Measurements from ENCODE around the gene NTF4.
"Not testable (repeated sequence)": the region's sequence is repeated elsewhere in the genome, so short reads cannot be mapped to it uniquely, and the experiment has no call there.

The NTF4 gene

GRCh38 chr19:49091391-49092038, 26.9 kb upstream of the NTF4 start:
- DNase-seq (ENCODE audit: low read depth in 1 of 2, low spot score in 1 of 2): no peak

GRCh38 chr19:49086296-49086695, 21.7 kb upstream of the NTF4 start:
- DNase-seq (ENCODE audit: low read depth in 1 of 2, low spot score in 1 of 2): no peak

GRCh38 chr19:49085868-49086232, 21.2 kb upstream of the NTF4 start:
- DNase-seq (ENCODE audit: low read depth in 1 of 2, low spot score in 1 of 2): no peak

GRCh38 chr19:49085020-49085867, 20.6 kb upstream of the NTF4 start, which contains the start of gene SNRNP70:
Gene SNRNP70 (plus strand): TSS chr19:49085451. CDS start chr19:49086415, 964 bp downstream.
- peak; percentile 98 to 99 for DNase-seq (ENCODE audit: low read depth in 1 of 2, low spot score in 1 of 2)

- no peak for DNase-seq (ENCODE audit: low read depth in 1 of 2, low spot score in 1 of 2)
Measured at GRCh38 chr19:49084206-49085019, 19.8 kb upstream of the NTF4 start.

GRCh38 chr19:49081273-49081672, 16.7 kb upstream of the NTF4 start:
- DNase-seq (ENCODE audit: low read depth in 1 of 2, low spot score in 1 of 2): no peak

- DNase-seq (ENCODE audit: low read depth in 1 of 2, low spot score in 1 of 2): no peak
Measured at GRCh38 chr19:49080392-49080791, 15.8 kb upstream of the NTF4 start.

GRCh38 chr19:49074869-49075268, 10.3 kb upstream of the NTF4 start:
- not testable (repeated sequence) for DNase-seq (ENCODE audit: low read depth in 1 of 2, low spot score in 1 of 2)

- no peak for DNase-seq (ENCODE audit: low read depth in 1 of 2, low spot score in 1 of 2)
Measured at GRCh38 chr19:49073514-49074378, 9.1 kb upstream of the NTF4 start.

GRCh38 chr19:49071860-49072547, 7.4 kb upstream of the NTF4 start:
- no peak for DNase-seq (ENCODE audit: low read depth in 1 of 2, low spot score in 1 of 2)

- DNase-seq (ENCODE audit: low read depth in 1 of 2, low spot score in 1 of 2): no peak
Measured at GRCh38 chr19:49070416-49070815, 5.8 kb upstream of the NTF4 start.

- DNase-seq (ENCODE audit: low read depth in 1 of 2, low spot score in 1 of 2): no peak
Measured at GRCh38 chr19:49069026-49069425, 4.4 kb upstream of the NTF4 start.

- no peak for DNase-seq (ENCODE audit: low read depth in 1 of 2, low spot score in 1 of 2)
Measured at GRCh38 chr19:49067554-49067953, 2.9 kb upstream of the NTF4 start.

GRCh38 chr19:49065905-49066512, 1.4 kb upstream of the NTF4 start:
- no peak for DNase-seq (ENCODE audit: low read depth in 1 of 2, low spot score in 1 of 2)

- no peak for DNase-seq (ENCODE audit: low read depth in 1 of 2, low spot score in 1 of 2)
Measured at GRCh38 chr19:49064029-49064629, 489 bp downstream of the NTF4 start.

- no peak for DNase-seq (ENCODE audit: low read depth in 1 of 2, low spot score in 1 of 2)
Measured at GRCh38 chr19:49061445-49061844, 3.2 kb downstream of the NTF4 start.

- no peak for DNase-seq (ENCODE audit: low read depth in 1 of 2, low spot score in 1 of 2)
Measured at GRCh38 chr19:49061000-49061399, 3.6 kb downstream of the NTF4 start.

GRCh38 chr19:49059053-49059452, 5.6 kb downstream of the NTF4 start:
- no peak for DNase-seq (ENCODE audit: low read depth in 1 of 2, low spot score in 1 of 2)

- DNase-seq (ENCODE audit: low read depth in 1 of 2, low spot score in 1 of 2): no peak
Measured at GRCh38 chr19:49058562-49058961, 6.1 kb downstream of the NTF4 start.
